OCI-LY1 (cell line): ENCODE measurements around the gene SHANK3.
A peak's percentile ranks its signal among the peaks of the same experiment; 100 is the strongest.

Experiments used
- H2AFZ ChIP-seq: fragments of 200-600 bp; sonication (generic), shearing (Covaris generic); 2 replicates; pipeline ENCODE4 v1.6.0; 2014; ENCODE audit warnings: antibody characterized with exemption, mild to moderate bottlenecking, low read length
- H3F3A ChIP-seq: fragments of 200-600 bp; sonication (generic), shearing (Covaris generic); 2 replicates; pipeline ENCODE4 v1.6.0; 2014; ENCODE audit warnings: mild to moderate bottlenecking, antibody characterized with exemption, low read length, moderate library complexity; ENCODE audit not compliant: insufficient read depth
- H3K27ac ChIP-seq: fragments of 200-600 bp; sonication (generic); 2 replicates; pipeline ENCODE4 v1.5.1; 2014; ENCODE audit warnings: low read length, mixed run types, mild to moderate bottlenecking, low read depth; ENCODE audit not compliant: poor library complexity, severe bottlenecking
- H3K27me3 ChIP-seq: fragments of 200-600 bp; sonication (generic); 2 replicates; pipeline ENCODE4 v1.6.0; 2014; ENCODE audit warnings: antibody characterized with exemption, mild to moderate bottlenecking, low read length, moderate library complexity; ENCODE audit not compliant: insufficient read depth
- H3K36me3 ChIP-seq: fragments of 200-600 bp; sonication (generic); 2 replicates; pipeline ENCODE4 v1.6.1; 2014; ENCODE audit warnings: mild to moderate bottlenecking, antibody characterized with exemption, low read length, moderate library complexity, mixed read lengths; ENCODE audit not compliant: insufficient read depth
- H3K4me1 ChIP-seq: fragments of 200-600 bp; sonication (generic); 2 replicates; pipeline ENCODE4 v1.5.1; 2014; ENCODE audit warnings: mild to moderate bottlenecking, low read length, moderate library complexity; ENCODE audit not compliant: insufficient read depth, severe bottlenecking
- H3K4me2 ChIP-seq: fragments of 200-600 bp; sonication (generic), shearing (Covaris generic); 2 replicates; pipeline ENCODE4 v1.6.1; 2014; ENCODE audit warnings: low read length
- H3K4me3 ChIP-seq: fragments of 200-600 bp; sonication (generic); 2 replicates; pipeline ENCODE4 v1.5.1; 2014; ENCODE audit warnings: low read length, low read depth, mild to moderate bottlenecking, mixed read lengths; ENCODE audit not compliant: poor library complexity, severe bottlenecking
- H3K79me2 ChIP-seq: fragments of 200-600 bp; shearing (Covaris generic); 2 replicates; pipeline ENCODE4 v1.6.1; 2016; ENCODE audit warnings: mixed run types, low read length, mixed read lengths; ENCODE audit not compliant: insufficient read depth
- H3K9ac ChIP-seq: fragments of 200-600 bp; sonication (generic), shearing (Covaris generic); 2 replicates; pipeline ENCODE4 v1.6.1; 2014; ENCODE audit warnings: mild to moderate bottlenecking, low read length, mixed read lengths
- H3K9me2 ChIP-seq: fragments of 200-600 bp; sonication (generic), shearing (Covaris generic); 2 replicates; pipeline ENCODE4 v1.6.1; 2014; ENCODE audit warnings: low read depth, mild to moderate bottlenecking, low read length, mixed read lengths
- H3K9me3 ChIP-seq: fragments of 200-600 bp; shearing (Covaris generic); 2 replicates; pipeline ENCODE4 v1.6.1; 2014; ENCODE audit warnings: low read length, mixed read lengths
- H4K20me1 ChIP-seq: fragments of 200-600 bp; sonication (generic), shearing (Covaris generic); 2 replicates; pipeline ENCODE4 v1.6.0; 2016; ENCODE audit warnings: mild to moderate bottlenecking, low read length; ENCODE audit not compliant: insufficient read depth
- CTCF ChIP-seq: fragments of 200-600 bp; sonication (generic), shearing (Covaris generic); IDR thresholded peaks from 2 replicates; pipeline ENCODE4 v1.5.1; 2017; ENCODE audit warnings: mild to moderate bottlenecking, antibody characterized with exemption, low read length, moderate library complexity, mixed read lengths
- EZH2 ChIP-seq: fragments of 200-600 bp; sonication (generic), shearing (Covaris generic); IDR thresholded peaks from 2 replicates; pipeline ENCODE4 v1.8.0; 2017; ENCODE audit warnings: borderline replicate concordance, mixed run types, mild to moderate bottlenecking, antibody characterized with exemption, low read length, moderate library complexity, mixed read lengths

SHANK3 gene

GRCh38 chr22:50687829-50688228 is 15.2 kb downstream of the SHANK3 start:
- no peaks in the 10 kb centered on the region for H4K20me1 ChIP-seq
- H3F3A ChIP-seq, result no peaks in the 10 kb centered on the region
- no peaks in the 10 kb centered on the region for H3K27me3 ChIP-seq
- H3K79me2 ChIP-seq, result no peaks in the 10 kb centered on the region
- H3K4me1 ChIP-seq, result peaks cover 10% of the 10 kb centered on the region
- H3K9me3 ChIP-seq, result no peaks in the 10 kb centered on the region
- no peak overlapping the region for H3K27ac ChIP-seq
- H3K9ac ChIP-seq, result no peak overlapping the region
- TF ChIP-seq EZH2 (no peak), CTCF (no peak)
- no peak overlapping the region for H3K4me2 ChIP-seq
- H3K4me3 ChIP-seq, result no peak overlapping the region
- no peaks in the 10 kb centered on the region for H3K36me3 ChIP-seq
- H3K9me2 ChIP-seq, result no peaks in the 10 kb centered on the region
- H2AFZ ChIP-seq, result no peak overlapping the region

GRCh38 chr22:50688448-50688847 is 15.8 kb downstream of the SHANK3 start:
- Histone ChIP-seq H3K27ac (no peak overlapping the region), H3K79me2 (no peaks in the 10 kb centered on the region), H2AFZ (no peak overlapping the region), H3K9ac (no peak overlapping the region), H3K9me2 (no peaks in the 10 kb centered on the region), H3K36me3 (no peaks in the 10 kb centered on the region), H3K9me3 (no peaks in the 10 kb centered on the region), H3K27me3 (no peaks in the 10 kb centered on the region), H3F3A (no peaks in the 10 kb centered on the region), H4K20me1 (no peaks in the 10 kb centered on the region), H3K4me1 (peaks cover 10% of the 10 kb centered on the region), H3K4me2 (no peak overlapping the region), H3K4me3 (no peak overlapping the region)
- no peak for TF ChIP-seq EZH2
- TF ChIP-seq CTCF, result no peak

GRCh38 chr22:50691521-50691920 is 18.9 kb downstream of the SHANK3 start:
- peak; percentile 76 for TF ChIP-seq CTCF
- no peak for TF ChIP-seq EZH2
- Histone ChIP-seq H3K9me3 (no peaks in the 10 kb centered on the region), H3K4me1 (peaks cover 10% of the 10 kb centered on the region), H3K9me2 (no peaks in the 10 kb centered on the region), H3K27me3 (no peaks in the 10 kb centered on the region; the same call in 1 of the 2 replicates), H4K20me1 (no peaks in the 10 kb centered on the region), H2AFZ (no peak overlapping the region), H3K36me3 (no peaks in the 10 kb centered on the region), H3K4me3 (no peak overlapping the region), H3K27ac (no peak overlapping the region), H3K4me2 (no peak overlapping the region), H3K79me2 (no peaks in the 10 kb centered on the region), H3K9ac (no peak overlapping the region), H3F3A (no peaks in the 10 kb centered on the region)
